Liver (tissue), 9 donors: ENCODE measurements around the gene LGI1. TPM values are rescaled to one million over a fixed set of nuclear protein-coding genes. Genes with fewer than 3 reads are reported as not detected.

Experiments
- DNase-seq: peaks from one replicate; pipeline ENCODE4 v3.0.0-alpha.2; 2017; ENCODE audit warnings: low spot score
- H3K27ac ChIP-seq, 2 donors: one replicate each; pipeline ENCODE4 v1.7.0; 2013; ENCODE audit warnings: inconsistent platforms in 2 of 2, low read length in 2 of 2, control low read depth in 1 of 2, low read depth in 1 of 2, mild to moderate bottlenecking in 1 of 2
- H3K27me3 ChIP-seq, 4 donors: one replicate each; pipeline versions ENCODE4 v1.6.1 to v1.7.0; 2013; ENCODE audit warnings: low read length in 3 of 4, inconsistent platforms in 1 of 4, mild to moderate bottlenecking in 1 of 4, moderate library complexity in 1 of 4; ENCODE audit not compliant: control insufficient read depth in 4 of 4, insufficient read depth in 4 of 4
- H3K36me3 ChIP-seq, 4 donors: one replicate each; pipeline versions ENCODE4 v1.6.1 to v1.7.0; 2013; ENCODE audit warnings: low read length in 3 of 4, mild to moderate bottlenecking in 3 of 4, low read depth in 1 of 4, moderate library complexity in 1 of 4; ENCODE audit not compliant: control insufficient read depth in 4 of 4, insufficient read depth in 3 of 4
- H3K4me1 ChIP-seq, 4 donors: one replicate each; pipeline versions ENCODE4 v1.6.1 to v1.7.0; 2013; ENCODE audit warnings: low read length in 3 of 4, mild to moderate bottlenecking in 3 of 4, moderate library complexity in 1 of 4; ENCODE audit not compliant: control insufficient read depth in 4 of 4, insufficient read depth in 4 of 4
- H3K4me3 ChIP-seq, 3 donors: one replicate each; pipeline versions ENCODE4 v1.6.1 to v1.7.0; 2013; ENCODE audit warnings: low read length in 3 of 3, control low read depth in 1 of 3, low read depth in 1 of 3, mild to moderate bottlenecking in 1 of 3
- H3K9ac ChIP-seq, 2 donors: one replicate each; pipeline ENCODE4 v1.7.0; 2013; ENCODE audit warnings: low read length in 2 of 2, mild to moderate bottlenecking in 2 of 2, moderate library complexity in 2 of 2, control low read depth in 1 of 2, low read depth in 1 of 2
- H3K9me3 ChIP-seq, 4 donors: one replicate each; pipeline versions ENCODE4 v1.6.1 to v1.7.0; 2013; ENCODE audit warnings: low read length in 3 of 4; ENCODE audit not compliant: control insufficient read depth in 4 of 4
- ATF3 ChIP-seq: IDR thresholded peaks from 2 replicates; pipeline ENCODE4 v1.6.1; 2016; ENCODE audit warnings: antibody characterized with exemption
- EGR1 ChIP-seq, 2 donors: IDR thresholded peaks; 2 replicates each; pipeline ENCODE4 v1.6.1; 2016 to 2018; ENCODE audit warnings: antibody characterized with exemption in 2 of 2, low read depth in 2 of 2
- FOXA1 ChIP-seq: IDR thresholded peaks from 2 replicates; pipeline ENCODE4 v1.6.1; 2016; ENCODE audit warnings: antibody characterized with exemption
- FOXA2 ChIP-seq: IDR thresholded peaks from 2 replicates; pipeline ENCODE4 v1.6.1; 2016; ENCODE audit warnings: antibody characterized with exemption
- GABPA ChIP-seq, 2 donors: IDR thresholded peaks in 1 of 2; conservative IDR thresholded peaks in 1 of 2; 2 replicates each; pipeline ENCODE4 v1.6.1; 2016; ENCODE audit warnings: antibody characterized with exemption in 2 of 2, mild to moderate bottlenecking in 1 of 2, moderate library complexity in 1 of 2
- HNF4A ChIP-seq, 2 donors: conservative IDR thresholded peaks; 2 replicates each; pipeline ENCODE4 v1.6.1; 2016; ENCODE audit warnings: antibody characterized with exemption in 2 of 2, mild to moderate bottlenecking in 2 of 2
- HNF4G ChIP-seq: IDR thresholded peaks from 2 replicates; pipeline ENCODE4 v1.6.1; 2016; ENCODE audit warnings: antibody characterized with exemption
- JUND ChIP-seq, 2 donors: IDR thresholded peaks; 2 replicates each; pipeline ENCODE4 v1.6.1; 2016; ENCODE audit warnings: antibody characterized with exemption in 2 of 2
- MAX ChIP-seq: IDR thresholded peaks from 2 replicates; pipeline ENCODE4 v1.6.1; 2016; ENCODE audit warnings: antibody characterized with exemption
- NR2F2 ChIP-seq: IDR thresholded peaks from 2 replicates; pipeline ENCODE4 v1.6.1; 2016; ENCODE audit warnings: antibody characterized with exemption
- RAD21 ChIP-seq, 2 donors: IDR thresholded peaks; 2 replicates each; pipeline ENCODE4 v1.6.1; 2016; ENCODE audit warnings: antibody characterized with exemption in 2 of 2, mild to moderate bottlenecking in 2 of 2
- RXRA ChIP-seq, 2 donors: IDR thresholded peaks; 2 replicates each; pipeline ENCODE4 v1.6.1; 2017 to 2018; ENCODE audit warnings: antibody characterized with exemption in 2 of 2, mild to moderate bottlenecking in 1 of 2
- SP1 ChIP-seq: IDR thresholded peaks from 2 replicates; pipeline ENCODE4 v1.6.1; 2018; ENCODE audit warnings: antibody characterized with exemption, mild to moderate bottlenecking
- TAF1 ChIP-seq: conservative IDR thresholded peaks from 2 replicates; pipeline ENCODE4 v1.6.1; 2016; ENCODE audit warnings: antibody characterized with exemption, mild to moderate bottlenecking
- YY1 ChIP-seq: IDR thresholded peaks from 2 replicates; pipeline ENCODE4 v1.6.1; 2016; ENCODE audit warnings: antibody characterized with exemption, mild to moderate bottlenecking
- ZBTB33 ChIP-seq: IDR thresholded peaks from 2 replicates; pipeline ENCODE4 v1.6.1; 2016; ENCODE audit warnings: antibody characterized with exemption
- WGBS: extraction: QIAGEN DNeasy Blood & Tissue Kit; methylation state at CpG from one replicate; pipeline ENCODE4 v1.1.7; 2013; 5-methylcytosine and 5-hydroxymethylcytosine counted together
- polyA plus RNA-seq, 2 donors: library from polyadenylated mRNA; stranded (reverse) in 1 of 2; unstranded in 1 of 2; fragments of 200-250 nt in 1 of 2; fragments of >200 nt in 1 of 2; fragmentation: Nextera tagmentation in 1 of 2; extraction: Ambion mirVana in 1 of 2; gene quantifications; one replicate each; pipeline versions ENCODE4 v1.2.1 to v1.2.3, GENCODE V29; 2013 to 2015
- total RNA-seq, 2 donors: library from RNA; depleted of rRNA; stranded (reverse); fragments of >200 nt; gene quantifications; one replicate each; pipeline ENCODE4 v1.2.3, GENCODE V29; 2014
- TF ChIP-seq, protein P1 (sequence below): fragments of 150-350 bp; IDR thresholded peaks from 2 replicates; pipeline ENCODE4 v1.5.1; 2017; ENCODE audit warnings: improper control_type of control experiment, low read depth, low read length; ENCODE audit not compliant: missing input control
- TF ChIP-seq, protein P2 (sequence below): IDR thresholded peaks from 2 replicates; pipeline ENCODE4 v1.6.1; 2016; ENCODE audit warnings: antibody characterized with exemption, mild to moderate bottlenecking
- donor health status: healthy.
- donor health status: healthy.
- donor health status: healthy.
- donor health status: healthy.
- donor health status: healthy.

Gene LGI1
- total and polyA plus RNA-seq, 4 donors = 0.28 to 1.2 (median 1.1) TPM; not detected in 1

DNA sequence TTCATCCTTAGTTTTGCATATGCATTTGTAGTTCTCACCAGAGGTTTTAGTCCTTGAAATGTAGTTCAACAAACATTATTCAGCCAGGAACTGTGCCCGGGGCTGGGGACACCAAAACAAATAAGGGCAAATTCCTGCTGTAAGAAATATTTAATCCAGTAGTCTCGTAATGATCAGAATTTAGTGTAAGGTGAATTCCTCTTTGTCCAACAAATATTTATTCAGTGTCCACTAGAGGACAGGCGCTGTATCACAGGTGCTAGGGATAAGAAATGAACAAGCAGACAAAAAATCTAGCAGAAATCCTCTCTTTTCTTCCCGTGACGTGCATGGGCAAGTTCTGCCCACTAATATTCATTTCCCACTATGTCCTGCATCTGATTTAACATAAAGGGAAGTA lies 17.6 kb downstream of the LGI1 start:
- DNase-seq = no peak
- Histone ChIP-seq H3K9ac (no peak overlapping the region), H3K36me3 (no peaks in the 10 kb centered on the region), H3K4me1 (peaks cover 9 to 50% (median 47%) of the 10 kb centered on the region in 4 donors), H3K27me3 (no peaks in the 10 kb centered on the region), H3K4me3 (no peak overlapping the region), H3K27ac (peak overlapping the region; percentile 51 to 72), H3K9me3 (no peaks in the 10 kb centered on the region)
- TF ChIP-seq FOXA1 = peak; percentile 30
- peak; percentile 67 to 90 for TF ChIP-seq RXRA (IDR thresholded peaks at IDR 0.05)
- TF ChIP-seq JUND (IDR thresholded peaks at IDR 0.05) = peak in 1 of 2 donors; percentile 76
- TF ChIP-seq, protein P1, sequence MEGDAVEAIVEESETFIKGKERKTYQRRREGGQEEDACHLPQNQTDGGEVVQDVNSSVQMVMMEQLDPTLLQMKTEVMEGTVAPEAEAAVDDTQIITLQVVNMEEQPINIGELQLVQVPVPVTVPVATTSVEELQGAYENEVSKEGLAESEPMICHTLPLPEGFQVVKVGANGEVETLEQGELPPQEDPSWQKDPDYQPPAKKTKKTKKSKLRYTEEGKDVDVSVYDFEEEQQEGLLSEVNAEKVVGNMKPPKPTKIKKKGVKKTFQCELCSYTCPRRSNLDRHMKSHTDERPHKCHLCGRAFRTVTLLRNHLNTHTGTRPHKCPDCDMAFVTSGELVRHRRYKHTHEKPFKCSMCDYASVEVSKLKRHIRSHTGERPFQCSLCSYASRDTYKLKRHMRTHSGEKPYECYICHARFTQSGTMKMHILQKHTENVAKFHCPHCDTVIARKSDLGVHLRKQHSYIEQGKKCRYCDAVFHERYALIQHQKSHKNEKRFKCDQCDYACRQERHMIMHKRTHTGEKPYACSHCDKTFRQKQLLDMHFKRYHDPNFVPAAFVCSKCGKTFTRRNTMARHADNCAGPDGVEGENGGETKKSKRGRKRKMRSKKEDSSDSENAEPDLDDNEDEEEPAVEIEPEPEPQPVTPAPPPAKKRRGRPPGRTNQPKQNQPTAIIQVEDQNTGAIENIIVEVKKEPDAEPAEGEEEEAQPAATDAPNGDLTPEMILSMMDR = peak; percentile 58
- TF ChIP-seq, protein P2, sequence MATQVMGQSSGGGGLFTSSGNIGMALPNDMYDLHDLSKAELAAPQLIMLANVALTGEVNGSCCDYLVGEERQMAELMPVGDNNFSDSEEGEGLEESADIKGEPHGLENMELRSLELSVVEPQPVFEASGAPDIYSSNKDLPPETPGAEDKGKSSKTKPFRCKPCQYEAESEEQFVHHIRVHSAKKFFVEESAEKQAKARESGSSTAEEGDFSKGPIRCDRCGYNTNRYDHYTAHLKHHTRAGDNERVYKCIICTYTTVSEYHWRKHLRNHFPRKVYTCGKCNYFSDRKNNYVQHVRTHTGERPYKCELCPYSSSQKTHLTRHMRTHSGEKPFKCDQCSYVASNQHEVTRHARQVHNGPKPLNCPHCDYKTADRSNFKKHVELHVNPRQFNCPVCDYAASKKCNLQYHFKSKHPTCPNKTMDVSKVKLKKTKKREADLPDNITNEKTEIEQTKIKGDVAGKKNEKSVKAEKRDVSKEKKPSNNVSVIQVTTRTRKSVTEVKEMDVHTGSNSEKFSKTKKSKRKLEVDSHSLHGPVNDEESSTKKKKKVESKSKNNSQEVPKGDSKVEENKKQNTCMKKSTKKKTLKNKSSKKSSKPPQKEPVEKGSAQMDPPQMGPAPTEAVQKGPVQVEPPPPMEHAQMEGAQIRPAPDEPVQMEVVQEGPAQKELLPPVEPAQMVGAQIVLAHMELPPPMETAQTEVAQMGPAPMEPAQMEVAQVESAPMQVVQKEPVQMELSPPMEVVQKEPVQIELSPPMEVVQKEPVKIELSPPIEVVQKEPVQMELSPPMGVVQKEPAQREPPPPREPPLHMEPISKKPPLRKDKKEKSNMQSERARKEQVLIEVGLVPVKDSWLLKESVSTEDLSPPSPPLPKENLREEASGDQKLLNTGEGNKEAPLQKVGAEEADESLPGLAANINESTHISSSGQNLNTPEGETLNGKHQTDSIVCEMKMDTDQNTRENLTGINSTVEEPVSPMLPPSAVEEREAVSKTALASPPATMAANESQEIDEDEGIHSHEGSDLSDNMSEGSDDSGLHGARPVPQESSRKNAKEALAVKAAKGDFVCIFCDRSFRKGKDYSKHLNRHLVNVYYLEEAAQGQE = no peak
- peak; percentile 64 for TF ChIP-seq FOXA2
- no peak for TF ChIP-seq EGR1 (IDR thresholded peaks at IDR 0.05; ENCODE audit: low read depth in 2 of 2)
- TF ChIP-seq GABPA (IDR thresholded peaks at IDR 0.05 in 1 of 2, conservative IDR thresholded peaks at IDR 0.05 in 1 of 2) = peak in 1 of 2 donors; percentile 31
- TF ChIP-seq RAD21 (IDR thresholded peaks at IDR 0.05) = peak; percentile 41 to 72
- peak; percentile 84 to 94 for TF ChIP-seq HNF4A (conservative IDR thresholded peaks at IDR 0.05)
- no peak for TF ChIP-seq ATF3
- no peak for TF ChIP-seq HNF4G
- TF ChIP-seq SP1 = peak; percentile 78
- TF ChIP-seq NR2F2 = no peak
- TF ChIP-seq YY1 = peak; percentile 43
- TF ChIP-seq TAF1 = no peak
- TF ChIP-seq MAX = peak; percentile 57
- no peak for TF ChIP-seq ZBTB33
- WGBS = 32% methylated on average over 5 of the region's 5 CpGs
